Gastroesophageal sphincter (tissue), 3 donors: ENCODE results near the gene TCTA.

Source experiments
- EP300 ChIP-seq: sonication (generic); formaldehyde crosslinking; IDR thresholded peaks from one replicate; pipeline ENCODE4 v1.6.1; 2017; ENCODE audit warnings: antibody characterized with exemption, mild to moderate bottlenecking
- POLR2A ChIP-seq, 2 donors: fragments of 450-650 bp; IDR thresholded peaks; one replicate each; pipeline ENCODE4 v1.6.1; 2017; ENCODE audit warnings: antibody characterized with exemption in 2 of 2, mild to moderate bottlenecking in 2 of 2, moderate library complexity in 1 of 2
- POLR2AphosphoS5 ChIP-seq: sonication (generic); formaldehyde crosslinking; IDR thresholded peaks from one replicate; pipeline ENCODE4 v1.6.1; 2017; ENCODE audit warnings: antibody characterized with exemption
- TF ChIP-seq, protein P1 (sequence below), 4 experiments: fragments of 200-600 bp in 2 of 4; fragments of 450-650 bp in 2 of 4; sonication (generic) in 1 of 4; IDR thresholded peaks; one replicate each; pipeline ENCODE4 v1.5.1; 2017 to 2019; ENCODE audit warnings: antibody characterized with exemption in 4 of 4, mild to moderate bottlenecking in 2 of 4, moderate library complexity in 2 of 4

GRCh38 chr3:49406571-49407565 is 5.4 kb upstream of the TCTA start:
- TF ChIP-seq, protein P1, sequence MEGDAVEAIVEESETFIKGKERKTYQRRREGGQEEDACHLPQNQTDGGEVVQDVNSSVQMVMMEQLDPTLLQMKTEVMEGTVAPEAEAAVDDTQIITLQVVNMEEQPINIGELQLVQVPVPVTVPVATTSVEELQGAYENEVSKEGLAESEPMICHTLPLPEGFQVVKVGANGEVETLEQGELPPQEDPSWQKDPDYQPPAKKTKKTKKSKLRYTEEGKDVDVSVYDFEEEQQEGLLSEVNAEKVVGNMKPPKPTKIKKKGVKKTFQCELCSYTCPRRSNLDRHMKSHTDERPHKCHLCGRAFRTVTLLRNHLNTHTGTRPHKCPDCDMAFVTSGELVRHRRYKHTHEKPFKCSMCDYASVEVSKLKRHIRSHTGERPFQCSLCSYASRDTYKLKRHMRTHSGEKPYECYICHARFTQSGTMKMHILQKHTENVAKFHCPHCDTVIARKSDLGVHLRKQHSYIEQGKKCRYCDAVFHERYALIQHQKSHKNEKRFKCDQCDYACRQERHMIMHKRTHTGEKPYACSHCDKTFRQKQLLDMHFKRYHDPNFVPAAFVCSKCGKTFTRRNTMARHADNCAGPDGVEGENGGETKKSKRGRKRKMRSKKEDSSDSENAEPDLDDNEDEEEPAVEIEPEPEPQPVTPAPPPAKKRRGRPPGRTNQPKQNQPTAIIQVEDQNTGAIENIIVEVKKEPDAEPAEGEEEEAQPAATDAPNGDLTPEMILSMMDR (IDR thresholded peaks at IDR 0.05): no peak
- TF ChIP-seq POLR2A (IDR thresholded peaks at IDR 0.05): no peak
- no peak for TF ChIP-seq EP300
- TF ChIP-seq POLR2AphosphoS5: no peak
